Adipose tissue (tissue), 3 donors: ENCODE measurements around the gene NDUFS5. TPM values are rescaled to one million over a fixed set of nuclear protein-coding genes. Genes with fewer than 3 reads are reported as not detected.
"Not testable (repeated sequence)": the region's sequence is repeated elsewhere in the genome, so short reads cannot be mapped to it uniquely, and the experiment has no call there.

Experiments
- H3K27ac ChIP-seq: one replicate; pipeline ENCODE4 v1.5.1; 2013; ENCODE audit warnings: low read depth, low read length
- WGBS, 3 donors: extraction: QIAGEN DNeasy Blood & Tissue Kit; methylation state at CpG; one replicate each; pipeline ENCODE4 v1.1.7; 2013; 5-methylcytosine and 5-hydroxymethylcytosine counted together
- polyA plus RNA-seq, 3 donors: library from polyadenylated mRNA; stranded (reverse); fragments of 200-250 nt; gene quantifications; one replicate each; pipeline ENCODE4 v1.2.3, GENCODE V29; 2013
- donor health status: healthy with polysubstance abuse.
- donor health status: Bipolar disorder and iron deficiency.
- donor health status: healthy.

The NDUFS5 gene
- 100 to 1,000 TPM; 285 to 896 (median 625) TPM for polyA plus RNA-seq

DNA sequence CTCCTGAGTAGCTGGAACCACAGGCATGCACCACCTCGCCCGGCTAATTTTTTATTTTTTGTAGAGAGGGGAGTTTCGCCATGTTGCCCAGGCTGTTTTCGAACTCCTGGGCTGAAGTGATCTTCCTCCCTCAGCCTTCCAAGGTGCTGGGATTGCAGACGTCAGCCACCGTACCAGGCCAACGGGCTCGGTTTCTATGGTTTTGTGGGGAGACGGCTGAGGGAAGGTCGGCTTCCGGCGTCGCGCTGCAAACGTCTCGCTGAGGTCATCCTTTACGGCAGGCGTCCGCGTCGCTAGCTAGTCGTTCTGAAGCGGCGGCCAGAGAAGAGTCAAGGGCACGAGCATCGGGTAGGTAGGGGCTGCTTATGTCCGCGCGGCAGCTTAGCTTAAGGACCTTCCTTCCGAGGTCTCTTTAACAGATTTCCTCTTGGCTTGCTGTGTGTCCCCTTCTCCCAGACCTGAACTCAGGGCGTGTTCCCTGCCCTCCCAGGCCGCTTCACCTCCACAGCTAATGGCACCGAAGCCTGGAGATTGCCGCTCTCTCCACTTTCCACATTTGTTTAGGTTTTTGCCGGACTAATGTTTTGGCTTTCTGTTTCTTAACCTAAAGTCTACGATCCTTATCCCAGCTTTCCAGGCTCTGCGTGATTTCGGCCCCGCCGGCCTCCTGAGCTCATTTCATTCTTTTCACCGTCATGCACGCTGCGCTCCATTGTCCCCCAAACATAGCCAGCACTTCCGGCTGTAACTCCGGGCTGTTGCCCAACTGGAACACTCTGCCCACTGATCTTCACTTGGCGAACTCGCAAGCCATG is at the start of gene NDUFS5:
TSS of gene NDUFS5 (plus strand) at position 300 of the 815 bp plus-strand sequence. CDS start 2,375 bp downstream, outside the sequence.
- 0% methylated on average over 47 of the region's 47 CpGs for WGBS, 3 donors
- H3K27ac ChIP-seq = peak within 1 kb of the TSS; percentile 59

DNA sequence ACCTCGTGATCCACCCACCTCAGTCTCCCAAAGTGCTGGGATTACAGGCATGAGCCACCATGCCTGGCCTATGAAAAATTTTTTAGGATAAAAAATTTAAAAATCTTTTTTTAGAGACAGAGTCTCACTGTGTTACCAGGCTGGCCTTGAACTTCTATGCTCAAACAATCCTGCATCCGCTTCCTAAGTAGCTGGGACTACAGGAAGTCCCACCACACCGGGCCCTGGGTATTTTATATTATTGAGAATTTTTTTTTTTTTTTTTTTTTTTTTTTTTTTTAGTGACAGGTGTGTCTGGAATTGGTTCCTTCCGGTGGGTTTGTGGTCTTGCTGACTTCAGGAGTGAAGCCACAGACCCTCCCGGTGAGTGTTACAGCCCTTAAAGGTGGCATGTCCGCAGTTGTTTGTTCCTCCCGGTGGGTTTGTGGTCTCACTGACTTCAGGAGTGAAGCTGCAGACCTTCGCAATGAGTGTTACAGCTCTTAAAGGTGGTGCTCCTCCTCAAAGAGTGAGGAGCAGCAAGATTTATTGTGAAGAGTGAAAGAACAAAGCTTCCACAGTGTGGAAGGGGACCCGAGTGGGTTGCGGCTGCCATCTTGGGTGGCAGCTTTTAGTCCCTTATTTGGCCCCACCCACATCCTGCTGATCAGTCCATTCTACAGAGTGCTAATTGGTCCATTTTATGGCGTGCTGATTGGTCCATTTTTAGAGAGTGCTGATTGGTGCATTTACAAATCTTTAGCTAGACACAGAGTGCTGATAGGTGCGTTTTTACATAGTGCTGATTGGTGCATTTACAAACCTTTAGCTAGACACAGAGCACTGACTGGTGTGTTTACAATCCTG is 48.5 kb upstream of the NDUFS5 start:
- WGBS, 3 donors = 83 to 87% (median 84%) methylated on average over 12 of the region's 12 CpGs
- H3K27ac ChIP-seq = not testable (repeated sequence)

DNA sequence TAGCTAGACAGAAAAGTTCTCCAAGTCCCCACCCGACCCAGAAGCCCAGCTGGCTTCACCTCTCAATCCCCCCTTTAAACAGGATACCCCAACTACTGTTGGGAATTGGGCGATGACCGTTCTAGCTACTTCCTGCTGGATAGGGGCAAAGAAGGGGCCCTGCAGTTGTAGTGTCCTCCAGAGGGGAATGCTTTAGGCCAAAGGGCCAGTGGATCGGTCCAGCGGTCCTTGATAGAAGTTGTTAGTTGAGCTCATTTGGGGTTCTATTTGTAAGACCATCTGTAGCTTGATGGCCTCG is 48.0 kb upstream of the NDUFS5 start:
- H3K27ac ChIP-seq = not testable (repeated sequence)
- 89 to 94% (median 93%) methylated on average over 6 of the region's 6 CpGs for WGBS, 3 donors

DNA sequence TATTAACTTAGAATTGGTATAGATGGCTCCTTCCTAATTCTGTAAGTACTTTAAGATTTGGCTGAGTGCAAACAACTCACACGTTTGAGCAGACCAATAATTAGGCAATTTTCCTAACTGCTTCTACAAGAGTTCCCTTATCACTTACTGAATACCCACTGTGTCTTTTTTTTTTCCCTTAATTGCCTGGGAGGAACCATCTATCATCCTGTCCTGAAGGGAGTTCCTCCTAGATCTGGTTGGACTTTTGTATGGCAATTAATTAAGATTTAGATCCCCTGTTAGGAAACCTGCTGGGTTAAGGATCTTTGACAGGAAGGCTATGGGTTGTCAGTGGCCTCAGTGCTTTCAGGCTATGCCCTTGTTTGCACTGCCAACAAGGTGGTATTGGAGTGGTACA is 46.8 kb upstream of the NDUFS5 start:
- WGBS, 3 donors = 13 to 64% (median 36%) methylated on average over 1 of the region's 1 CpG
- H3K27ac ChIP-seq = not testable (repeated sequence)

DNA sequence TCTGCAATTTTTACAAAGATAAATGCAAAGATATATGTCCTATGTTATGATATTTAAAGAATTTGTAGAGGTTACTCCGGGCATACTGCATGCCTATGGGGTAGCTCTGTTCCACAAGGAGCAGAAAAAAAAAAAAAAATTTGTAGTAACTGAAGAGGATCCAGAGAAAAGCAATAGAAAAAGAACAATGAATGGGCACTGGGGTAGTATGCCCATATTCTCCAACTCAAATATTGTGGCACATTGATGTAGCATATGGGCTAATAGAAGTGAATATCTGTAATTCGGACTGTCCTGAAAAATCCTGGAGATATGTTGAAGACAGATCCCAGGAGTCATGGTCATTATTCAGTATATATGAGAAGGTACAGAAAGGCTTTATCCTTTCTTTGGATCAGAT is 36.2 kb upstream of the NDUFS5 start:
- 69 to 80% (median 72%) methylated on average over 2 of the region's 2 CpGs for WGBS, 3 donors
- H3K27ac ChIP-seq = no peak overlapping the region

DNA sequence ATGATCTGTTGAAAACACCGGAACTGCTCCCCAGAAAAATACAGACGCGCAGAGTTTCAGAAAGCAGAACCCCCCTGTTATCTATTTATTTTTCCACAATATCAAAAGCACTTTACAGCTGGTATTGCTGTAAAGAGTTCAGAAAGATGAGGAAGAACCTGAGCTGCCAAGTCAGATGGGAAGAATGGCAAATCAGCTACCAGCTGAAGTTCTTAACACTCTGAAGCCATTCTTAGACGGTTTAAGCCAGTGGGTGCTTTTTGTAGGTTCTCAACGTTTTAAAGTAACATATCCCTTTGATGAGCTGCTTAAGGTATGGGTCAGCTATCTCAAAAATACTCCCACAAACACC is 35.8 kb upstream of the NDUFS5 start:
- 19 to 34% (median 33%) methylated on average over 5 of the region's 5 CpGs for WGBS, 3 donors

DNA sequence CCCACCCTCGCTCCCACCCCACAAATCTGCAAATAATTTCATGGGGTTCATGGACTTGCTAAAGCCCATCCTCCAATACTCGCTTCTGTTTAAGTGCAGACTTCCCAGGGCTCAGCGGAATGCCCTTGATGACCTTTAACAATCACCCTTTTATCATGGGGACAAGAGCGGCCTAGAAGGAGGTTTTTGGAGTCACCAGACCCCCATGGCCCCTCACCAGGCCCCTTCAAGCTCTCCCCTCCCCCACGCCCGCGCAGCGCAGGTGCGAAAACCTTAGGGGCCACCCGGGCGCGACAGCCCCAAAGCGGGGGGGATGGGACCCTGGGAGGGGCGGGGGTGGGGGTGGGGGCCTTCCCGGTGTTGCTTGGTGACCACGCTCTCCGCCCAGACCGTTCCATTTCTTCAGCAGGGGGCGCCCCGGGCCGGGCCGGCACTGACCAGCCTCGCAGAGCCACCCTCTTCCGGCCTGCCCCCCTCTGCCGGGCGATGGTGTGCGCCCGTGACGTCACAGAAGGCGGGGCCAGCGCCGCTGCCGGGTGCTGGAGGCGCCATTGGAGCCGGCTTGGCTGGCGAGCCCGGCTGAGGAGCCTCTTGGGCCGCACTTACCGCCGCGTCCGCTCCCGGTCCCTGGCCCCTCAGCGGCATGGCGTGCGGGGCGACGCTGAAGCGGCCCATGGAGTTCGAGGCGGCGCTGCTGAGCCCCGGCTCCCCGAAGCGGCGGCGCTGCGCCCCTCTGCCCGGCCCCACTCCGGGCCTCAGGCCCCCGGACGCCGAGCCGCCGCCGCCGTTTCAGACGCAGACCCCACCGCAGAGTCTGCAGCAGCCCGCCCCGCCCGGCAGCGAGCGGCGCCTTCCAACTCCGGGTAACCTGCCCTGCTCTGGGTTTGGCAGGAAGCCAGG is 35.2 kb upstream of the NDUFS5 start, which contains the start of gene AKIRIN1:
TSS of gene AKIRIN1 (plus strand) at position 539 of the 900 bp plus-strand sequence. CDS start at position 644, 105 bp downstream.
- H3K27ac ChIP-seq = peak within 1 kb of the TSS; percentile 91
- 0 to 1% (median 1%) methylated on average over 63 to 76 of the region's 76 CpGs for WGBS, 3 donors

More for the DNA sequence above, 35.8 kb upstream of the NDUFS5 start:
- H3K27ac ChIP-seq = no peak overlapping the region

DNA sequence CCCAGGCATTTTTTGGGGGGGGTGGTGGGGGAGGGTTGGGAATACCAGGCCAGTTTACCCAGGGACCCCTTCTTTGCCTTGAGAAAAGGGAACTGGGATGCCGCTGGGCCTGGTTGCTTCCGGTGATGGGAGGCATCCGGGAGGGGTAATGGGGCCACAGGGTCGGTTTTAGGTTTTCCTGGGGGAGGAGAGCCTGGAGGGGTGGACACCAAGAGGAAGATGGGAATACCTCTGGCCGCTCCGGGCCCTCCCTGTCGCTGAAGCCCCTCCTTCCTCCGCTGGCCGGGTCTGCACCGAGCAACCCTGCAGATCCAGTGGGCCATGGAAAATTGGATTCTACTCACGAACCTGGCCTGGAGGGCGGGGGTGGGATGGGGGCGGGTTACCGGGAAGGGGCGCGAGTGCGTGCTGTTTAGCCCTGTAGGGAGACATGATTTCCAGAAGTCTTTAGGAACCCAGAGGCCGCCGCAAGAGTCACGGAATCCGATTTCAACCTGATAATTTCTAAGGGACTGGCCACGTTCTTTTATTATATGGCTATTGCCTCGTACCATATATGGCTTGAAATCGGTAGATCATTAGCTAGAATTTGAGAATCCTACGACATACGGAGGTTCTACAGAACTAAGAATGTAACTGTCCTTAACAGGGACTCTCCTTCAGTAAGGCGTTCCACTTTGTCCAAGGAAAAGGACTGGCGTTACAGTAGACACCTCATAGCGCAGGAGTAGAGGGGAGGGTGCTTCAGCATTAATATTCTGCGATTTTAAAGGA is 34.3 kb upstream of the NDUFS5 start:
- WGBS, 3 donors = 0 to 1% (median 1%) methylated on average over 30 of the region's 30 CpGs
- H3K27ac ChIP-seq = peak overlapping the region; percentile 91

DNA sequence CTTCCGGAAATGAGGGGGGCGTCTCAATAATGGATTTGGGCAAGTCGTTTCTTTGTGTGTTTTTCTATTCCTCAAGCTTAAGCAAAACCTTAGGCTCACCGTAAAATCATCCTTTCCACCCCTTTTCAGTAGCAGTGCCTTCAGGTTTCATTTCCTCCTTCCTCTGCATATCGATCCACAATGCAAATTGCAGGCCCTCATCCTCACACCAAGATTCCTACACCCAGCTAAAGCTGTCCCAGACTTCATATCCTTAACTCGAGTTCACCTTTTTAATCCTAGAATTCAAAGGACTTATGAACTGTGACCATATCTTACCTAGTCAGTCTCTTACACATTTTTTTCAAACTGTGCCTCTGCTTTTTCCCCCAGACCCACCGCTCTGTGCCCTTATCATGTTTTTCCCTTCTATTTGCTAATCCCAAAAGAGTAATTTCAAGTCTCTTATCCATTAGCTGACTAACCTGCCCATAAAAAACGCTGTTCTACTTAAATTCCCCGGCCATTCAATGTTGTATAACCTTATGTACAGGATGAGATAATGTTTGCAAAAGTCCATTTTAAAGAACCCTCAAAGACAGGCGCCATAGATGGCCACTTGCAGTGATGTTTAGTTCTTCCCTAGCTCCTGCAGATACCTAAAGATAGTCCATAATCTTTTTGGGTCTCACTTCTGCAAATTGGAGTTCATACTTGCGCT is 33.6 kb upstream of the NDUFS5 start:
- 15 to 30% (median 26%) methylated on average over 11 of the region's 11 CpGs for WGBS, 3 donors
- no peak overlapping the region for H3K27ac ChIP-seq

DNA sequence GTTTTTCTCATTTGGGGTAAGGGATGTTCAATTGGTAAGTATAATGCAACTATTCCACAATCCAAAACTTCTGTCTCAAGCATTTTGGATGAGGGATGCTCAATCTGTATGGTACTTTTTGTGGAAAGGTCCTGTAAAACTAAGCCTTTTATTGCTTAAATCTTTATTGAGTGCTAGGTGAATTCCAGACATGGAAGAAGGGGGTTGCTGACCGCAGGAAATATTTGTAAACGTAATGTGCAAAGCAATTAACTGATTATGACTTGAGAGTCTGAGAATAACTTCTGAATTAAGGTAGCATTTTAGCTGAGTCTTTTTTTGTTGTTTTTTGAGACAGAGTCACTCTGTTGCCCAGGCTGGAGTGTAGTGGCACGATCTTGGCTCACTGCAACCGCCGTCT is 32.0 kb upstream of the NDUFS5 start:
- H3K27ac ChIP-seq = no peak overlapping the region
- WGBS, 3 donors = 83 to 91% (median 91%) methylated on average over 5 of the region's 5 CpGs

DNA sequence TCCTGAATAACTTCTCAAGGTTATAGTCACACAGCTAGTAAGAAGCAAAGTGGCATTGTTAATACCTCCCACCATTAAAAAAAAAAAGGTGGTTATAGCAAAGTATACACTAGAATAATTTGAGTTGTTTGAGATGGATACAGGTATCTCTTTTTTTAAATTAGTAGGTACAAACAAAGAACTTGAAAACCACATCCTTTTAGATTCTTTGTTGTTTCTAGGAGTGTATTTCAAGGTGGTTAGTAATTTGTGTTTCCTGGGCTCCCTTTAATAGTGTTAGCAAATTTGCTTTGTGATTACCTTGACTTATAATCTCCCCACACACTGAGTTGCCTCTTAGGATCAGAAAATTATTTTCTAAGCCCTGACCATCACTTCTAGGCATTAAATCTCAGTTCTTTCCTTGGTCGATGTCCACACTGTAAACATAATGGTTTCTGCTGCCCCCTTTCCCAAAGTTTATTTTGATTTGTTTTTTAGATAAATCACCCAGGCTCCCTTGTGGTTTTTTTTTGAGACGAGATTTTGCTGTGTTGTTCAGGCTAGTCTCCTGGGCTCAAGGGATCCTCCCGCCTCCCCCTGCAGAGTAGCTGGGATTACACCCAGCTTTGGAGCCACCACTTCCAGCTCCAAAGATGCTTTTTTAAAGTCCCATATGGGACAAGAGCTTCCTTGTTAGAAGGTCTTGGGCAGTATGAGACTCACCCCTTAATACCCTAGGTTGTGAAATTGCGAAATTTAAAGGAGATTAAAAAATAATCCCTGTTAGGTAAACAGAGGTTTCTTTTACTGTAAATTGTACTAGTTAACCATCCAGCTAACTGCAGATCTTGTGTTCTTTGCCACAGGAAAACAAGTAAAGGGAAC is 28.9 kb upstream of the NDUFS5 start:
- 47 to 68% (median 59%) methylated on average over 4 of the region's 4 CpGs for WGBS, 3 donors
- H3K27ac ChIP-seq = no peak overlapping the region

DNA sequence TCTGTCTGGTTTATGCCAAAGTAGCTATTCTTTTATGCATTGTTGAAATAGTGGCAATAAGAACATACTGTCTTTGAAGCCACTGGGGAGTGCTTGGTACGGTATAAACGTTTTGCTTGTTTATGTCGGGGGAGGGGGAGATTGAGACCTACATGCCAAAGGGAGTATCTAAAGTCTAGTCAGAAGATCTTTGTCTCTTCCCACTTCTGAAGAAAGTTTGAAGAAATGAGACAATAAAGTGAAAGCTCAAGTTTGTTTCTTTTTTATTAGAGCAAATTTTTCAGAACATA is 28.3 kb upstream of the NDUFS5 start:
- WGBS, 3 donors = 37 to 55% (median 48%) methylated on average over 3 of the region's 3 CpGs

DNA sequence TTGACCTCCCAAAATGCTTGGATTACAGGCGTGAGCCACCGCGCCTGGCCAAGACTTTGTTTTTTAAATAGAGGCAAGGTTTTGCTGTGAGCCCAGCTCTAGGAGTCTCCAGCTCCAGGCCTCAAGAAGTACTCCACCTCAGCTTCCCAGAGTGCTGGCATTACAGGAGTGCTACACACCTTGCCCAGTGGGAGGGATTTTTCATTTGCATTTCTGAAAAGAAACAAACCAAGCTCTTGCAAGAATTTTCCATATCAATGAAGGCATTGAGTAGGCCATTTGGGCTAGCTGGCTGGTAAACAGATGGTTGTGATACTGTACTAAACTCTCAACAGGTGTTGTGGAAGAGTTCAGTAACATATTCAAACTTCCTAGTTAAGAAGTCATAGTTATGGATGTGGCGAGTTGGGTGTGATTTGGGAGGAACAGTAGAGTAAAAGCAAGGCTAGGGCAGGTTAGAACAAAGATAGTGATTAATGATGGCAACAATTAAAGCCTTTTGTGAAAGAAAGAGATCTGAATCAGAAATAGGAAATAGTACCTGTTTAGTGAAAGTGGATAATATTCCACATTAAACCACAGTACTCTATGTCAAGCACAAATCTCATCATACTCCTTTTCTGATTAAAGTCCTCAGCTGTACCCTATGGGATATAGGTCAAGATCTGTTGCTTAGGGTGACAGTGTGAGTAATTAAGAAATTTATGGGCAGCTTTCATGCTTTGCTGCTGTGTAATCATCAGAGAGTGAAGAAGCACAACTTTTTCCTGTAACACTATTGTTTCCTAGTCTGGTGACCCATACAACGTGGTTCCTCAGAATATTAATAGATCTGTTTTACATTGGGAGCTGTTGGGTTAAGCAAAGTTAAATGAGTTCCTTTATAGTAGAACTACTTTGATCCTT is 24.4 kb upstream of the NDUFS5 start:
- 86 to 89% (median 88%) methylated on average over 5 of the region's 5 CpGs for WGBS, 3 donors
- H3K27ac ChIP-seq = no peak overlapping the region

More for the DNA sequence above, 28.3 kb upstream of the NDUFS5 start:
- no peak overlapping the region for H3K27ac ChIP-seq

DNA sequence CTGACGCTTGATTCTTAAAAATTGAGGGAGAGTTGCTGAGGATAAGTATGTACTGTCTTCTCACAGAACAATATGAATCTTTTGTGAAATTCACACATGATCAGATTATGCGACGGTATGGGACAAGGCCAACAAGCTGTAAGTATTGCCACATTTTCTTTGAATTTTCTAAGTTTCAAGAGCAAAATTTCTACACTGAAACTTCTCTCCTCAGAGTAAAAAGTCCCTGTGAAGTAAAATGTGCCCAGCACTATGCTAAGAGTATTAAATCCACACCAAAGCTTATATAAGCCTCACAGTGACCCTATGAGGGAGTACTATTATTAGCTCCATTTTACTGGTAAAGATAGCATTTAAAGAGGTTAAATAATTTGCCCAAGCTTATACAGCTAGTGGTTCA is 22.9 kb upstream of the NDUFS5 start:
- H3K27ac ChIP-seq = no peak overlapping the region
- WGBS, 3 donors = 58 to 76% (median 75%) methylated on average over 3 of the region's 3 CpGs

DNA sequence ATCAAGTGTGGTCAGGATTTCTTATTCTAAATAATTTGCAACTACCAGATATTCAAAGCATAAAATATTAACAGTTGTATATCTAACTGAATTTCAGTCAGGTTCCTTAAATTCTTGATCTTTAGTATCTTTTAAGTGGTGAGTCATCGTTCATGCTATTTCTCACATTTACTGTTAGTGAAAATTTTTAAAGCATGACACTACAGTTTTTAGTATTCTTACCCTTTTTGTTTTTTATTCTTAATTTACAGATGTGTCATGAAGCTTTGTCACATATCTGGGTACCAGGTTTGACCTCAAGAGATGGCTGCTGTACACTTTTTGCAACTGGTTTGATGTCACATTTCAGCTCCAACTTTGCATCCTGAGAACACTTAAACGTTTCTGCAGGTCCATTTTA is 22.4 kb upstream of the NDUFS5 start:
- H3K27ac ChIP-seq = no peak overlapping the region
- WGBS, 3 donors = 75 to 83% (median 75%) methylated on average over 2 of the region's 2 CpGs

DNA sequence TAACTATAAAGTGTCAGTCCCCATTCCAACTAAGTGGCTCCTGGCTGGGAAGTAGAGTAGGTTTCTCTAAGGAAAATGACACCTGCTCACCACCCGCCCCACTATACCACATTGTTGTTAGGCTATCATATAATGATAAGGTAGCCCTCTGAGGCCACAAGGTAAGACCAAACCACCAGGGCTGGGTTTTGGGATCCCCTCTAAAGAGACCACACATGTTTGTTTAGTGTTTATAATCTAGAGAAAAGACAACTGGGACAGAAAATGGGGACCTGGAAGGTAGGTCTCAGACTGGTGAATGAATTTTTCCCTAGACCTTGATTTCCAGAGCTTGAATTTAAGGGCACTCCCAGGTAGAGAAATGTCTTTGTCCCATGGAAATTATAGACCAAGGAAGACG is 19.9 kb upstream of the NDUFS5 start:
- WGBS, 3 donors = 76 to 97% (median 91%) methylated on average over 2 of the region's 2 CpGs
- no peak overlapping the region for H3K27ac ChIP-seq
